ENCODE measurements around the gene HSPA12A. TPM values are rescaled to one million over a fixed set of nuclear protein-coding genes. Genes with fewer than 3 reads are reported as not detected.

HSPA12A gene
- polyA plus RNA-seq, 1 donor (not counting 4 experiments of a cell fraction or from before 2014, with no cell fraction given): 8.1 TPM

GRCh38 chr10:116621934-116622655 lies 120.3 kb downstream of the HSPA12A start:
- Histone ChIP-seq H3K36me3 (ENCODE audit: control insufficient read depth in 2 of 2, extremely low read depth in 1 of 2, insufficient read depth in 2 of 2, low read length in 2 of 2) (no peaks in the 10 kb centered on the region), H4K20me1 (ENCODE audit: control insufficient read depth, extremely low read depth, insufficient read depth, low read length) (no peaks in the 10 kb centered on the region), H3K4me2 (ENCODE audit: control insufficient read depth, extremely low read depth, insufficient read depth, low read depth, low read length) (no peak overlapping the region), H3K27me3 (ENCODE audit: control insufficient read depth, extremely low read depth, insufficient read depth, low read length) (peaks cover 2% of the 10 kb centered on the region), H3K9me1 (ENCODE audit: control insufficient read depth, extremely low read depth, insufficient read depth, low read length) (no peaks in the 10 kb centered on the region), H3K4me1 (ENCODE audit: control insufficient read depth, extremely low read depth, insufficient read depth, low read length) (no peaks in the 10 kb centered on the region), H3K9me3 (ENCODE audit: control insufficient read depth, low read depth, low read length) (no peaks in the 10 kb centered on the region), H2AFZ (ENCODE audit: control insufficient read depth, low read length) (no peak overlapping the region), H3K4me3 (ENCODE audit: control insufficient read depth in 2 of 3, extremely low read depth in 1 of 3, insufficient read depth in 2 of 3, low read depth in 1 of 3, low read length in 3 of 3) (no peak overlapping the region), H3K9ac (ENCODE audit: control insufficient read depth, extremely low read depth, insufficient read depth, low read length) (no peak overlapping the region), H3K27ac (ENCODE audit: control insufficient read depth, insufficient read depth, low read length) (no peak overlapping the region), H3K79me2 (ENCODE audit: control insufficient read depth, insufficient read depth, low read length) (no peaks in the 10 kb centered on the region)
- no peak for FAIRE-seq
- dilution Hi-C loops (cut with MboI; ENCODE audit: extremely low pct_ligation_motif_present, low sequenced_read_pairs): no loop called here
- TF ChIP-seq EZH2 (IDR thresholded peaks at IDR 0.05; ENCODE audit: low read length) (no peak), CTCF (optimal IDR thresholded peaks at IDR 0.05 in 1 of 3, IDR thresholded peaks at IDR 0.05 in 1 of 3, conservative IDR thresholded peaks at IDR 0.05 in 1 of 3; ENCODE audit: extremely low read depth in 1 of 3, insufficient read depth in 2 of 3, low read length in 3 of 3) (no peak)
- no peak for DNase-seq (ENCODE audit: low read depth, low spot score)

GRCh38 chr10:116621476-116621875 lies 120.9 kb downstream of the HSPA12A start:
- no peak overlapping the region for H2AFZ ChIP-seq (ENCODE audit: control insufficient read depth, low read length)
- H3K27ac ChIP-seq (ENCODE audit: control insufficient read depth, insufficient read depth, low read length): no peak overlapping the region
- H3K9me3 ChIP-seq (ENCODE audit: control insufficient read depth, low read depth, low read length): no peaks in the 10 kb centered on the region
- H3K9ac ChIP-seq (ENCODE audit: control insufficient read depth, extremely low read depth, insufficient read depth, low read length): no peak overlapping the region
- H3K9me1 ChIP-seq (ENCODE audit: control insufficient read depth, extremely low read depth, insufficient read depth, low read length): no peaks in the 10 kb centered on the region
- no peaks in the 10 kb centered on the region for H4K20me1 ChIP-seq (ENCODE audit: control insufficient read depth, extremely low read depth, insufficient read depth, low read length)
- TF ChIP-seq CTCF (optimal IDR thresholded peaks at IDR 0.05 in 1 of 3, IDR thresholded peaks at IDR 0.05 in 1 of 3, conservative IDR thresholded peaks at IDR 0.05 in 1 of 3; ENCODE audit: extremely low read depth in 1 of 3, insufficient read depth in 2 of 3, low read length in 3 of 3) (no peak), EZH2 (IDR thresholded peaks at IDR 0.05; ENCODE audit: low read length) (no peak)
- H3K79me2 ChIP-seq (ENCODE audit: control insufficient read depth, insufficient read depth, low read length): no peaks in the 10 kb centered on the region
- no peaks in the 10 kb centered on the region for H3K27me3 ChIP-seq (ENCODE audit: control insufficient read depth, extremely low read depth, insufficient read depth, low read length)
- H3K4me1 ChIP-seq (ENCODE audit: control insufficient read depth, extremely low read depth, insufficient read depth, low read length): no peaks in the 10 kb centered on the region
- H3K4me2 ChIP-seq (ENCODE audit: control insufficient read depth, extremely low read depth, insufficient read depth, low read depth, low read length): no peak overlapping the region
- no peak for FAIRE-seq
- dilution Hi-C loops (cut with MboI; ENCODE audit: extremely low pct_ligation_motif_present, low sequenced_read_pairs): no loop called here
- H3K36me3 ChIP-seq (ENCODE audit: control insufficient read depth in 2 of 2, extremely low read depth in 1 of 2, insufficient read depth in 2 of 2, low read length in 2 of 2): no peaks in the 10 kb centered on the region
- no peak for DNase-seq (ENCODE audit: low read depth, low spot score)
- no peak overlapping the region for H3K4me3 ChIP-seq (ENCODE audit: control insufficient read depth in 2 of 3, extremely low read depth in 1 of 3, insufficient read depth in 2 of 3, low read depth in 1 of 3, low read length in 3 of 3)

Other genes with a start within 250 kb of the HSPA12A start
- gene PNLIP, start 196.6 kb downstream of the HSPA12A start, polyA plus RNA-seq: not detected in 3 replicates
- not detected in 3 replicates for gene PNLIPRP1, start 151.6 kb downstream of the HSPA12A start, polyA plus RNA-seq
- gene PNLIPRP2, start 121.6 kb downstream of the HSPA12A start, polyA plus RNA-seq: not detected in 3 replicates
- gene ENO4, start 106.9 kb upstream of the HSPA12A start, polyA plus RNA-seq: 0.17 to 0.35 TPM (median 0.25 TPM) in 3 replicates

All from keratinocyte (primary cell).